IPS-NIHi7 (cell line): Measurements from ENCODE around the gene OMP.

ENCODE experiments used
- DNase-seq: peaks from one replicate; pipeline ENCODE4 v3.0.0; 2012; ENCODE audit warnings: mixed read lengths; ENCODE audit errors: extremely low spot score

The OMP gene

DNA sequence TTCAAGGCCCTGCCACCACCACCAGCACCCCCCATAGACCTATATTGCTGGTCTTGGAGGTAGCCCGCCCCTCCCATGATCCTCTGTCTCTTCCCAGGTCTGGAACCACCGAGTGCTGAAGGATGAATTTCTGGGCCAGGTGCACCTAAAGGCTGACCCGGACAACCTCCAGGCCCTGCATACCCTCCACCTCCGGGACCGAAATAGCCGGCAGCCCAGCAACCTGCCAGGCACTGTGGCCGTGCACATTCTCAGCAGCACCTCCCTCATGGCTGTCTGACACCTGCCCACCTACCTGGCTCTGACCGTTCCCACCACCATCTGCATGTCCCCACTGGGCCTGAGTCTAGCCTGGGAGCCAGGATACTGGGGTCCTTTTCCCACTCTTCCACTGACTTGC lies 21.0 kb downstream of the OMP start:
- no peak for DNase-seq

DNA sequence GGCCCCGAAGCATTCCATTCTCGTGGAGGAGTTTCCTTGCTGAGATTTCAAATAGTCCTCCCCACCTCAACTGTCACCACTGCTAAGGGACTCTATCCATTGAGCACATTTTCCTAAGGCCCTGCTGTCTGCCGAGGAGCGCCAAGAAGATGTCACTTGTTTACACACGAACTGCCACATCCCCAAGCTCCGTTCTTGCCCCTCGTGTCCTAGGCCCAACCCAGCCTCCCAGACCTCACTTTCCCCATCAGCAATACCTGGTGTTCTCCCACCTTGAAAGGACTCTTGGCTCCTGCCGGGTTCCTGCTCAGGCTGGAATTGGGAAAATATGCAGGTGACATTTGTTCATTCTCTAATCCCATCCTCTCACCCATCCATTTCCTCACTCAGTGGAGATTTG lies 21.4 kb downstream of the OMP start:
- DNase-seq, result no peak

DNA sequence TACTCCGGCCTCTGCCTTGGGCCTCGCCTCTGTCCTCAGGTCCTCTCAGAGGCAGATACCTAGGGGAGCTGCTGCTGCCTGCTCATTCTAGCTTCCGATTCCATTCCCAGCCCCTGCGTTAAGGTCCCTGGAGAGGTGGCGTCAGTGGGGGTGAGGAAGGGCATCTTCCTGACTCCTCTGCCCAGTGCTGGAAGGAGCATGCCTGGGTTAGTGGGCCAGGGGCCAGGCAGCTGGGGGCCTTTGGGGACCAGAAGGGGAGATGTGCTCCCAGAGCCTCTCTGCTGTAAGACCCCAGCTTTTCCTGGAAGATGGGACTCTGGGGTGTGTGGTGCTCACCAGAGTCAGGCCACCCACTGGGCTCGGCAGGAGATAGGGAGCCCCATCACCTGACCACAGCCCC lies 21.8 kb downstream of the OMP start:
- no peak for DNase-seq

DNA sequence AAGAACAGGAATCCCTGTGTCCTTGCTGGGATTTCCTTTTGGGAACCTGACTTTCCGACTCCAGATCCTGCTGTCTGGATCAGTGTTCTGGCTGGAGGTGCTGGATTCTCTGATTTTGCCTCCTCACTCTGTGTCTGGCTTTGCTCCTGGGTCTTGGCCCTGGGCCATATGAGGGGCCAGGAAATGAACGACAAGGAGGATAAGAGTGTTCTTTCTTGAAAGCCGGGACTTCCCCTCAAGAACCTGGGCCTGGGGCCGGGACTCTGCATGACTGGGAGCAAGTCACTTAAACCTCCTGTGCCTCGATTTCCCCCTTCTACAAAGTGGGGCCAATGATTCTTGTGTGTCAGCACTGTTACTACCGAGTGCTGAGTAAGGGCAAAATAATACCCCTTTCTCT lies 22.6 kb downstream of the OMP start:
- no peak for DNase-seq

DNA sequence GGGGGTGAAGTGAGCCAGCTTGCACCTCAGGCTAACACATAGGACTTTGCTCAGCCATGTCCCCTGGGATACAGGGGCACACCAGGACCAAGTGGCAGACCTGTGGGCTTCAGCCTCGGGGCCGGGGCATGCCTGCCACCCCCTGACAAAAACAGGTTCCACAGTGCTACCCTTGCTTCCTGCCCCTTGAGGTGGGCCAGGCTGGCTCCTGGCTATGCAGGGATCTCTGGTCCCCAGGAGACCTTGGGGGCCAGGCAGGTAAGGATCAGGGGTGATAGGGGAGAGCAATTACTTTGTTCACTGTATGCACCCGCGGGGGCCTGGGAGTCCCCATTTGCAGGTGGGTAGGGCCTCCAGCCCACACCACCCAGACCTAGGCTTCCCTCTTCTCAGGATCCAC lies 23.1 kb downstream of the OMP start:
- DNase-seq, result no peak

DNA sequence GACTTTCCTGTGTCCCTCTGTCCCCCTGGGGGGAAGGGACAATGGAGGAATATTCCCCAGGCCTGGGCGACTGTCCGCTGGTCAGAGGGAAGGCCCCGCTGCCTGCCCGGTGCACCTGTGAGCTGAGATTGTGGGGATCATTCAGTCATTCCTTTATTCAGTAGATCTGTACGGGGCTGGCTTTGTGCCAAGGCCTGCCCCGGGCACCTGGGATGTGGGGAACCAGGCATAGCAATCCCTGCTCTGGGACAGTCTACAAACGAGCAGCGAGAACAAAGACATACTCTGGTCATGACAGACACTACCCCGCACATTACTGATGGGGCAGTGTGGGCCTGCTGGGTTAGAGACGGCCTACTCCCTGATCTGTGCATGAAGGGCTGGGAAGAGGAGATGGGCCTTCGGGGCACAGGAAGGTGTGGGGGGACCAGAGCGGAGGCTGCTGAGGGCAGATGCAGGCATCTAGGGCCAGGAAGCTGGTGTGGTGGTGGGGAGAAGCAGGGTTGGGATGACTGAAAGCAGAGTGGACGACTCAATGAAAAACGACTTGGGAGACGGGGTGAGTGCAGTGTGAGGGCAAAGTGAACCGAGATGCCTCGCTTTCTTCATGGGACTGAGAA lies 23.6 kb downstream of the OMP start:
- no peak for DNase-seq

DNA sequence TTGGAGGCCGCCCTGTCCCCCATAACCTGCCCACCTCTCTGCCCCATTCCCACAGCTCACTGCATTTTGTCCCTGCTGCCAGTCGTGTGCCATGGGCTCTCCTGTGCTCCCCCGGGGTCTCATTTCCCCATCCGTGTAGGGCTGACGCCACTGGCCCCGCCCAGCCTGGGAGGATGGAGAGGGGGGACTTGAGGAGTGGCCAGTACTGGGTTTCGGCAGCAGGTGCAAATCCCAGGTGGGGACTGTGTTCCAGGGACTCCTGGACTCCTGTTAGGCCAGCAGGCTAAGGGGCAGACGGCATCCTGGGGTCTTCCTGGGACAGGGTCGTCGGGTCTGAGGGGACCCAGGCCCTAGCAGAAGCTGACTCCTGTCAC lies 24.2 kb downstream of the OMP start:
- DNase-seq, result peak; percentile 40

DNA sequence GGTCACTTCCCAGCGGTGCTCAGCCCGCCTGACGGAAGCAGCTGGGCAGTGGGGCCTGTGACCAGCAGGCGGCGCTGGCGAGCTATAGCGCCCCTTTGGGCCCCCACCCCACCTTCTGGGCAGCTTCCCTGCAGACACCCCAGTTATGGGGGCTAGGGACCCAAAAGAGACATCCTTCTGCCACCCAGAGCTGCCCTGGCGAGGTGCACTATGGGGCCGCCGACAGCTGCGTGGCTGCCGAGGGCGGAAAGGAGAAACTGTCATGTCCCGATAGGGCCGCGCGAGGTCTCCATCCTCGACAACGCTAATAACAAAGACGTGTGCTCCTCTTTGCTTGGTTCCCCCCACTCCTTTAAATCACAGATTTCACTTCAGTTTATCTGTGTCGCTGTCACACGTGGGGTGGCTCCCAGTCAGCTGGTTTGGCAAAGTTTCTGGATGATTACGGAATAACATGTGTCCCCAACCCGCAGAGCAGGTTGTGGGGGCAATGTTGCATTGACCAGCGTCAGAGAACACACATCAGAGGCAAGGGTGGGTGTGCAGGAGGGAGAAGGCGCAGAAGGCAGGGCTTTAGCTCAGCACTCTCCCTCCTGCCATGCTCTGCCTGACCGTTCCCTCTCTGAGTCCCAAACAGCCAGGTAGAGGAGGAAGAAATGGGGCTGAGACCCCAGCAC lies 24.7 kb downstream of the OMP start:
- peak; percentile 81 for DNase-seq

DNA sequence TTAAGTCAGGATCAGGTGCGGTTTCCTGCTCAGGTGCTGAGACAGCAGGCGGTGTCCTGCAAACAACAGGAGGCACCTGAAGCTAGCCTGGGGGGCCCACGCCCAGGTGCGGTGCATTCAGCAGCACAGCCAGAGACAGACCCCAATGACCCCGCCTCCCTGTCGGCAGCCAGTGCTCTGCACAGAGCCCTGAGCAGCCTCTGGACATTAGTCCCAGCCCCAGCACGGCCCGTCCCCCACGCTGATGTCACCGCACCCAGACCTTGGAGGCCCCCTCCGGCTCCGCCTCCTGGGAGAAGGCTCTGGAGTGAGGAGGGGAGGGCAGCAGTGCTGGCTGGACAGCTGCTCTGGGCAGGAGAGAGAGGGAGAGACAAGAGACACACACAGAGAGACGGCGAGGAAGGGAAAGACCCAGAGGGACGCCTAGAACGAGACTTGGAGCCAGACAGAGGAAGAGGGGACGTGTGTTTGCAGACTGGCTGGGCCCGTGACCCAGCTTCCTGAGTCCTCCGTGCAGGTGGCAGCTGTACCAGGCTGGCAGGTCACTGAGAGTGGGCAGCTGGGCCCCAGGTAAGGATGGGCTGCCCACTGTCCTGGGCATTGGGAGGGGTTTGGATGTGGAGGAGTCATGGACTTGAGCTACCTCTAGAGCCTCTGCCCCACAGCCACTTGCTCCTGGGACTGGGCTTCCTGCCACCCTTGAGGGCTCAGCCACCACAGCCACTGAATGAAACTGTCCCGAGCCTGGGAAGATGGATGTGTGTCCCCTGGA lies 25.5 kb downstream of the OMP start, which contains the start of gene MYO7A:
Gene MYO7A (plus strand): TSS at position 327 of the 772 bp plus-strand sequence. CDS start 2,389 bp downstream, outside the sequence.
- DNase-seq, result peak; percentile 69

DNA sequence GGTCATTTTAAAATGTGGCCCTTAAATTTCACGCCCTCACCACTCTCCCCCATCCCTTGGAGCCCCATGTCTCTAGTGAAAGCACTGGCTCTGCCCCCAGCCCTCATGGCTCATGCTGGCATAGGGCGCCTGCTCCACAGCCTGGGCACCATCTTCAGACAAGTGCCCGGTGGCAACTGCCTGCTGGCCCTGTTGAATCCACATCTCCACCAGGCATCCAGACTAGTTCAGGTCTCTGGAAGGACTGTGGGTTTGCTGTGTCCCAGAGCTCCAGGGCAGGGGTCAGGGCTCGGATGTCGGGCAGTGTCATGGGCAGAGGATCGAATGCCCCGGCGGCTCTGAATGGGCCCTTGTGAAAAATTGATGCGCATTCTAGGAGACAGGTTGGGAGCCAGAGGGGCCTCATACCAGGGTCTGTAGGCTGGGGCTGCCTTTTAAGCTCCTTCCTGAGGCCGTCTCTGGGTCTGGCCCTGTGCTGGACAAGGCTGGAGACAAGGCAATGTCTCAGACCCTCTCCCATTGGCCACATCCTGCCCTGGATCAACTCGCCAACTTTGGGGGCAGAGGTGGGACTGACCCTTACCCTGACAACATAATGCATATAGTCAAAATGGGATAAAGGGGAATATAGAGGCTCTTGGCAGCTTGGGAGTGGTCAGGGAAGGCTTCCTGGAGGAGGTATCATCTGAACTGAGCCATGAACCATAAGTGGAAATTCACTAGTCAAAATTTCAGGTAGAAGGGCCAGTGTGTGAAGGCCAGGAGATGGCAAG lies 26.6 kb downstream of the OMP start:
- DNase-seq, result no peak

DNA sequence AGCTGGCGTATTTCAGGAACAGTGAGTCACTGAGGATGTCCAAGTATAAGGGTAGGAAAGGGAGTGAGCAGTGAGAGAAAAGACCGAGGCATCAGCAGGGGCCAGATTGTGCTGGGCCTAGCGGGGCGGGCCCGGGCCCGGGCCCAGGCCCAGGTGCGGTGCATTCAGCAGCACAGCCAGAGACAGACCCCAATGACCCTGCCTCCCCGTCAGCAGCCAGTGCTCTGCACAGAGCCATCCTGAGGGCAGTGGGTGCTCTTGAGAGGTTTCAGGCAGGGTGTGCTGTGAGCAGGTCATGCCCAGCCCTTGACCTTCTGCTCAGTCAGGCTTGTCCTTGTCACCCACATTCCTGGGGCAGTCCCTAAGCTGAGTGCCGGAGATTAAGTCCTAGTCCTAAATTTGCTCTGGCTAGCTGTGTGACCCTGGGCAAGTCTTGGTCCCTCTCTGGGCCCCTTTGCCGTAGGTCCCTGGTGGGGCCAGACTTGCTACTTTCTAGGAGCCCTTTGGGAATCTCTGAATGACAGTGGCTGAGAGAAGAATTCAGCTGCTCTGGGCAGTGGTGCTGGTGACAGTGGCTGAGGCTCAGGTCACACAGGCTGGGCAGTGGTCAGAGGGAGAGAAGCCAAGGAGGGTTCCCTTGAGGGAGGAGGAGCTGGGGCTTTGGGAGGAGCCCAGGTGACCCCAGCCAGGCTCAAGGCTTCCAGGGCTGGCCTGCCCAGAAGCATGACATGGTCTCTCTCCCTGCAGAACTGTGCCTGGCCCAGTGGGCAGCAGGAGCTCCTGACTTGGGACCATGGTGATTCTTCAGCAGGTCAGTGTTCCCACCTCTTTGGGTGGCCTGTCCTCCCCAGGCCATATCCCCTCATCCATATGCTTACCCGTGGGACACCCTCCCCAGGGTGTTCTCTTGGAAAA lies 27.5 kb downstream of the OMP start:
- DNase-seq, result no peak

DNA sequence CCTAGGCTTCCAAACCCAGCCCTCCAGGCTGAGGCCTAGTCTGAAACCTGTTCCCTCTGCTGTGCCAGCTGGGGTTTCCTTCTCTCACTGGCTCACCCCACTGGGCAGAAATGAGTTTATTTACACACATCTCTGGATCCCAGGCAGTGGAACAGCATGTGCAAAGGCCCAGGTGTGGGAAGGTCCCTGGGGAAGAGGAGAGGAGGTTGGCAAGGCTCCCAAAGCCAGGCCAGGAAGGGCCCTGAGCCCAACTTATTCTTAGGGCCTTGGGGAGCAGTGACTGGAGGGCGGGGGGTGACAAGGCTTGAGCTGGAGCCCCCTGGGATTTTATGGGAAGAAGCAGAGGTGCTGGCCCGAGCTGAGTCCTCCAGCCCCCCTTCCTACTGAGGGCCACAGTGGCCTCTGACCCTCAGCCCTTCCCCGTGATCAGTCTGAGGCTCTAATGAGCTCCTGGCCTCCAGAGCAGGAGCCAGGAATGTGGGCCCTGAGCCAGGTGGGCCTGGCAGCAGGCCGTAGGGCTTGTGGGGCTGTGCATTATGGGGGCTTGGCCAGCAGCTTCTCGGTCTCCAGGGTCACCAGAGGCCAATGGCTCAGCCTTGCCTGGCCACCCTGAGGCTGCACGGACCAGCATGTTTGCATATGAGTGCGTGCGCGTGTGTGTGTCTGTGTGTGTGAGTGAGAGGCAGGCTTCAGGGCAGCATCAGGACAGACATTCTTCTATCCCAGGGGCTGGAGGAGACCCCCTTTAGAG lies 28.3 kb downstream of the OMP start:
- DNase-seq, result no peak

DNA sequence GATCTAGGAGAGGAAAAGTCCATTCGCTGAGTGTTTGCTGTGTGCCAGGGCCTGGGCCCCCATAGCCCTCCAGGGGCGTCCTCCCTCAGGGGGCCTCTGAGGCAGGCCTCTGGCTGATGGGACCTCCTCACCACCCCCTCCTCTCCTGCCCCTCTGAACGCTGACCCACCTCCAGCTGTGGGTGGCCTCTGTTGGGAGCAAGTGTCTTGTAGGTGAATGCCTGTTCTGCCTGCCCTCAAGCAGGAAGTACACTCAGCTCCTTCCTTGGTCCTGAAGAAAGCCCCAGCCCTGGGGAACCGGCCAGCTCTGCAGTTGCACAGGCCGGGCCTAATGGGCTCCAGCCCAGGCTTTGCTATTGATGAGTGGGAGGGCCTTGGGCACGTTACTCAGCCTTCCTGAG lies 28.9 kb downstream of the OMP start:
- DNase-seq, result no peak

DNA sequence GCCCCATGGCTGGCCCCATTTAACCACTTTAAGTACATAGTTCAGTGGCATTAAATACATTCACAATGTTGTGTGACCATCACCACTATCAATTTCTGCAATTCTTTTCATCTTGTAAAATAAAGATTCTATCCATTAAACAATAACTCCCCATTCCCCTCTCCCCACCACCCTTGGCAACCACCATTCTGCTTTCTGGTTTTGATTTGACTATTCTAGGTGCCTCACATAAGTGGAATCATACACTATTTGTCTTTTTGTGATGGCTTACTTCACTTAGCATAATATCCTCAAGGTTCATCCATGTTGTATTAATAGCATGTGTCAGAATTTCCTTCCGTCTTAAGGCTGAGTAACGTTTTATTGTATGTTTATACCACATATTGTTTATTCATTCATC lies 32.4 kb downstream of the OMP start:
- no peak for DNase-seq

DNA sequence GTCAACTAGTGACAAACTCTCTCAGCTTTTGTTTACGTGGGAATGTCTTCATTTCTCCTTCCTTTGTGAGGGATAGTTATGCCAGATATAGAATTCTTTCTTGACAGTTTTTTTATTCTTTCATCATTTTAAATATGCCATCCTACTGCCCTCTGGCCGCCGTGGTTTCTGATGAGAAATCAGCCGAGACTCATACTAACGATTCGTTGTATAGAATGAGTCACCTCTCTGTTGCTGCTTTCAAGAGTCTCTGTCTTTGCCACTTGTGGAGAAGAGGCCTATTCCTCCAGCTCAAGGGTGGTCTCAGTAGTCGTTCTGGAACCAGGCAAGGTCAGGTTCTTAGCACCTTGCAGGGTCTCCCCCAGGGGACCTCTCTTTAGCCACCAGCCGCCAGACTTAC lies 33.4 kb downstream of the OMP start:
- DNase-seq, result no peak

DNA sequence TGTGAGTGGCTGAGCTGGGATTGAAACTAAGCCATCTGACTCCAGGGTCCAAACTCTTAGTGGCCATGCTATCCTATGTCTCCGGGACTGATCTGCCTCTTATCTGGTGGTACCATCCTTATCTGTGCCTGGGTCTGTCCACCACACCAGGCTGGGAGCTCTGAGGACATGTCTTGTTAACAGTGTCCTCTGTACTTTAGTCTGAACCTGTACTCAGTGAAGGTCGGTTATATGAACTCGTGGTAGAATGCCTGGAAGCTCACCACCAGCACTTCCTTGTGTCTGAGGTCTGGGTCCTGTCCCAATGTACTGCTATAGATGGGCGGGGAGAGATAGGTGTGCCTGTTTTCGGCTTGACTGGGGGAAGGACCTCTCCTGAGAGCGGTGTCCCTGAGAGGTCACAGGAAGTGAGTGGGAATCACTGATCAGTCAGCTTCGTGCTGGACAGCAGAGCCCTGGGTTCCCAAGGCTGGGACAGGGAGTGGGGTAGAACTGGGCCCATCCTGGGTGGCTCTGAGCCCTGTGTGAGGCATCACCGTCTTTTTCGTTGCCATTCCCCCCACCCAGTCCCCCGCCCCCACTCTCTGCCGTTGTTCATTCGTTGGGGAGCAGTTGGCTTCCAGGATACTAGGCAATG lies 34.3 kb downstream of the OMP start:
- no peak for DNase-seq

DNA sequence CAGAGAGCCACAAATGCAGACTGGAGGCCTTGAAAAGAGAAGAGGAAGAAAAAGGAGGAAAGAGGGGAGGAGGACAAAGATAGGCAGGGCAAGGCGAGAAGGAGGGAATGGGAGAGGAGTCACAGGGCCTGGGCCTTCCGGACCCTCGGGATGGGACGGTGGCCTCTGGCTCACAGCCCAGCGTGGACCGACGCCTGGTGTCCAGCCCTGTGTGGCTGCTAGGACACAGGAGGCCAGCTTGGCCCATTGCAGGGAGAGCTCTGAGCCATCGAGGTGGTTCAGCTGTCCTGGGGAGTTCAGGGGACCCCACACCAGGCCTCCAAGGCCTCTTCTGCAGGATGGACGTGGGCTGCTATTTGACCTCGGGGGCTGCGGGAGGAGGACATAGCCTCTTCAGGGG lies 34.8 kb downstream of the OMP start:
- no peak for DNase-seq

DNA sequence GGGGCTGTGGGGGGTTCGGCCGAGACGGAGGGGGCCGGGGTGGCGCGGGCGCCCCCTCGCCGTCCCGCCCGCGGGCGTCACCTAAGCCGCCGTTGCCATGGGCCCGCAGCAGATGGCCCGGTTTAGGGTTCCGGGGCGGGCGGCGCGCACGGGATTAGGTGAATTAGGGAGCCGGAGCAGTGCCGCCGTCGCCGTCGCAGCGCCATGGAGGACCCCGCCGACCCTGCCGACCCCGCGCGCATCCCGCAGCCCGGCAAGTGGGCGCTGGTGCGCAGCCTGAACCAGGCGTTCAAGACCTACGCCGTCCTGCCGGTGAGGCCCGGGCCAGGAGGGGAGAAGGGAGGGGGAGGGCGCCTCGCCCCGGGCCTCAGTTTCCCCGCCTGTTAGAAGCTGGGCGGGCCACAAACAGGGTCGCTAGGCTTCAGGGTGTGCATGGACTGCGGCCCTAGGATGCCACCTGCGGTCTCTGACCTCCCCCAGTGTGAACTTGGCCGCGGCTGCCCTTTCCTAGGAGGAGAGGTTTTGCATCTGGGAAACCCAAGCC lies 35.5 kb downstream of the OMP start:
- no peak for DNase-seq

DNA sequence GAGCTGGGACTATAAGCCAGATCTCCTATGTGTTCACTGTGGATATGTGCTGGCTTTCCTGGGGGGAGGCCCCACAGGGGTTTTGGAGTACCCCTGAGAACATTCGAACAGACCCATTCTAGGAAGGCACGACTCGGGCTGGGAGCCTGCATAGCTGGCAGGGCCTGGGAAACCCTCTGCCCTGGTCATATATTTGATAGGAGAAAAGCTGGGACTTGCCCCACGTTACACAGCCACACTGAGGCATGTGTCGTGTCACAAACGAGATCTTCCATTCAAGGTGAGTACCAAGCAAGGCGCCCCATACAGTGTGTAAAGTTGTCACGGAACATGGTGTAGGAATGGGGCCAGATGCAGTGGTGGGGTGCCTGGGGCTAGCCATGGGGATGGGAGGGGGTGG lies 36.6 kb downstream of the OMP start:
- no peak for DNase-seq
